ENCODE results near the gene RPTOR. TPM values are rescaled to one million over a fixed set of nuclear protein-coding genes. Genes with fewer than 3 reads are reported as not detected.

RPTOR gene
- total and polyA plus RNA-seq, 10 of the 15 experiments (the other 5 are each of a cell fraction or from before 2014, with no cell fraction given): 0.18 to 32.1 (median 7.8) TPM

GRCh38 chr17:80608326-80608725 lies 63.7 kb downstream of the RPTOR start:
- in situ Hi-C loops (cut with MboI): no loop called here
- Histone ChIP-seq H3K27ac (ENCODE audit: control insufficient read depth, insufficient read depth) (no peak overlapping the region), H3K4me2 (ENCODE audit: control insufficient read depth, insufficient read depth) (no peak overlapping the region), H3K79me2 (ENCODE audit: control insufficient read depth, insufficient read depth, low read length) (peaks cover 50% of the 10 kb centered on the region), H3K4me3 (no peak overlapping the region), H3K27me3 (replicated peaks in 1 of 2; ENCODE audit: control insufficient read depth in 2 of 2, insufficient read depth in 2 of 2, low read length in 1 of 2) (no peaks in the 10 kb centered on the region), H3K4me1 (ENCODE audit: control insufficient read depth, insufficient read depth, low read length) (peaks cover 31% of the 10 kb centered on the region), H4K20me1 (ENCODE audit: control insufficient read depth, insufficient read depth) (no peaks in the 10 kb centered on the region; the same call in 1 of the 2 replicates), H3K9ac (ENCODE audit: control insufficient read depth, insufficient read depth, low read length) (no peak overlapping the region), H3K36me3 (ENCODE audit: control insufficient read depth in 2 of 2, insufficient read depth in 2 of 2, low read length in 1 of 2) (no peaks in the 10 kb centered on the region; a peak in 1 of 4 replicates), H3K9me3 (replicated peaks; ENCODE audit: control insufficient read depth, insufficient read depth, low read length) (no peaks in the 10 kb centered on the region; the same call in 2 of the 3 replicates), H2AFZ (ENCODE audit: control insufficient read depth, low read depth, low read length) (no peak overlapping the region)
- ChIA-PET POLR2A (no interaction called here), RAD21 (ENCODE audit: unreplicated experiment) (no interaction called here), SMC1A (ENCODE audit: uncharacterized antibody, unreplicated experiment) (no interaction called here), CTCF (no interaction called here)
- FAIRE-seq (no peak), DNase-seq (ENCODE audit: low read depth, low spot score) (no peak), ATAC-seq (no peak)
- intact Hi-C loops (cut with micrococcal nuclease; ENCODE audit: unreplicated experiment): no loop called here
- TF ChIP-seq MTA2 (IDR thresholded peaks at IDR 0.05; ENCODE audit: low read depth): no peak
- TF ChIP-seq SUZ12 (IDR thresholded peaks at IDR 0.05; ENCODE audit: unreplicated experiment): no peak
- no peak for TF ChIP-seq GABPA (IDR thresholded peaks at IDR 0.05; ENCODE audit: low read depth)
- no peak for TF ChIP-seq MLLT1 (IDR thresholded peaks at IDR 0.05)
- WGBS (ENCODE audit: insufficient coverage, insufficient replicate concordance, low lambda C conversion rate, missing lambda C conversion rate): 96% methylated on average over 12 of the region's 12 CpGs
- no TSS peak for BruUV-seq (replicated peaks)

DNA sequence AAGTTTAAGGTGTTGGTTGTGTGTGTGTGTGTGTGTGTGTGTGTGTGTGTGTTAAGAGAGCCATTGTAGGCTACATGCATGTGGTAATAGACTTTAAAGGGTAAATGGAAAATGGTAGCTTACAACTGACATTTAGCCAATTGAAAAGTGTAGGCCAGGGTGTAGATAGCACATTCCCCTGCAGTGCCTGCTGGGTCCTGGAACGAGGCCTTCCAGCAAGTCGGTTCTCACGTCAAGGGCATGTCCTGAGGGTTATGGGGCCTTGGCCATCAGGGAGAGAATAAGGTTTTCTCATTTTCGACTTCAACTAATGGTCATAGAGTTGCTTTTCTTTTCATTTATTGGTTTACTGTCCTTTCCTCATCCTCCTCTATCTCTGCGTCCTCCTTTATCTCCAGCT lies 65.1 kb downstream of the RPTOR start:
- Histone ChIP-seq H3K36me3 (ENCODE audit: control insufficient read depth in 2 of 2, insufficient read depth in 2 of 2, low read length in 1 of 2) (no peaks in the 10 kb centered on the region; a peak in 1 of 4 replicates), H3K4me1 (ENCODE audit: control insufficient read depth, insufficient read depth, low read length) (peaks cover 20% of the 10 kb centered on the region), H3K4me3 (no peak overlapping the region), H2AFZ (ENCODE audit: control insufficient read depth, low read depth, low read length) (no peak overlapping the region), H3K27me3 (replicated peaks in 1 of 2; ENCODE audit: control insufficient read depth in 2 of 2, insufficient read depth in 2 of 2, low read length in 1 of 2) (no peaks in the 10 kb centered on the region), H4K20me1 (ENCODE audit: control insufficient read depth, insufficient read depth) (no peaks in the 10 kb centered on the region; the same call in 1 of the 2 replicates), H3K9me3 (replicated peaks; ENCODE audit: control insufficient read depth, insufficient read depth, low read length) (no peaks in the 10 kb centered on the region; the same call in 2 of the 3 replicates), H3K4me2 (ENCODE audit: control insufficient read depth, insufficient read depth) (no peak overlapping the region), H3K27ac (ENCODE audit: control insufficient read depth, insufficient read depth) (no peak overlapping the region), H3K9ac (ENCODE audit: control insufficient read depth, insufficient read depth, low read length) (no peak overlapping the region), H3K79me2 (ENCODE audit: control insufficient read depth, insufficient read depth, low read length) (peaks cover 55% of the 10 kb centered on the region)
- ChIA-PET POLR2A (no interaction called here), SMC1A (ENCODE audit: uncharacterized antibody, unreplicated experiment) (interaction anchor here (1.1 kb wide), 2 partner anchors 15 to 17 kb away, joined by 3 to 4 read pairs; no protein-coding TSS in a partner anchor), RAD21 (ENCODE audit: unreplicated experiment) (no interaction called here), CTCF (interaction anchor here (0.6 kb wide), 1 partner anchor 352 kb away, joined by 3 read pairs; no protein-coding TSS in a partner anchor)
- no TSS peak for BruUV-seq (replicated peaks)
- DNase-seq (ENCODE audit: low read depth, low spot score) (no peak), FAIRE-seq (no peak), ATAC-seq (no peak)
- intact Hi-C loops (cut with micrococcal nuclease; ENCODE audit: unreplicated experiment) (no loop called here), in situ Hi-C loops (cut with MboI) (no loop called here)
- 92% methylated on average over 5 of the region's 5 CpGs for WGBS (ENCODE audit: insufficient coverage, insufficient replicate concordance, low lambda C conversion rate, missing lambda C conversion rate)
- TF ChIP-seq CEBPB (IDR thresholded peaks at IDR 0.05; ENCODE audit: borderline replicate concordance in 1 of 2, low read depth in 2 of 2, low read length in 2 of 2): no peak
- no peak for TF ChIP-seq PML (IDR thresholded peaks at IDR 0.05; ENCODE audit: low read length)
- no peak for TF ChIP-seq NBN (IDR thresholded peaks at IDR 0.05)
- TF ChIP-seq USF1 (IDR thresholded peaks at IDR 0.05; ENCODE audit: borderline replicate concordance, extremely low read length, insufficient read depth, low read depth, low read length): no peak
- no peak for TF ChIP-seq NKRF (conservative IDR thresholded peaks at IDR 0.05)
- no peak for TF ChIP-seq SMAD5 (IDR thresholded peaks at IDR 0.05; ENCODE audit: low read depth)
- TF ChIP-seq, protein P1, sequence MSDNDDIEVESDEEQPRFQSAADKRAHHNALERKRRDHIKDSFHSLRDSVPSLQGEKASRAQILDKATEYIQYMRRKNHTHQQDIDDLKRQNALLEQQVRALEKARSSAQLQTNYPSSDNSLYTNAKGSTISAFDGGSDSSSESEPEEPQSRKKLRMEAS (IDR thresholded peaks at IDR 0.05; ENCODE audit: low read depth, low read length): no peak
- TF ChIP-seq CBFB (IDR thresholded peaks at IDR 0.05; ENCODE audit: low read depth): no peak
- no peak for TF ChIP-seq HDAC2 (IDR thresholded peaks at IDR 0.05)
- TF ChIP-seq NFYA (IDR thresholded peaks at IDR 0.05; ENCODE audit: borderline replicate concordance, low read depth, low read length): no peak
- TF ChIP-seq MEF2A (IDR thresholded peaks at IDR 0.05; ENCODE audit: insufficient read depth, low read depth, low read length): no peak
